Mesendoderm (in vitro differentiated cells): ENCODE data around the gene TCP11L1.

Source experiments
- DNase-seq: peaks from one replicate; pipeline ENCODE4 v3.0.0; 2013
- H2AK5ac ChIP-seq: 2 replicates; pipeline ENCODE4 v1.6.1; 2013; ENCODE audit warnings: low read length, inconsistent platforms
- H2BK120ac ChIP-seq: 2 replicates; pipeline ENCODE4 v1.6.1; 2013; ENCODE audit warnings: low read depth, mild to moderate bottlenecking, low read length, moderate library complexity, mixed read lengths
- H2BK15ac ChIP-seq: replicated peaks from 2 replicates; pipeline ENCODE4 v1.6.1; 2013; ENCODE audit warnings: low read depth, mild to moderate bottlenecking, moderate library complexity
- H2BK5ac ChIP-seq: 2 replicates; pipeline ENCODE4 v1.6.1; 2013; ENCODE audit warnings: low read length, inconsistent platforms
- H3K18ac ChIP-seq: 2 replicates; pipeline ENCODE4 v1.6.1; 2013; ENCODE audit warnings: mild to moderate bottlenecking, low read length, mixed read lengths
- H3K23ac ChIP-seq: one replicate; pipeline ENCODE4 v1.6.1; 2013; ENCODE audit warnings: low read length
- H3K27ac ChIP-seq: 2 replicates; pipeline ENCODE4 v1.5.1; 2013; ENCODE audit warnings: low read depth, mild to moderate bottlenecking, inconsistent platforms, low read length, moderate library complexity
- H3K27me3 ChIP-seq: 2 replicates; pipeline ENCODE4 v1.6.1; 2013; ENCODE audit warnings: low read length, control low read depth, mild to moderate bottlenecking, inconsistent platforms; ENCODE audit not compliant: insufficient read depth, poor library complexity
- H3K36me3 ChIP-seq: 2 replicates; pipeline ENCODE4 v1.6.1; 2013; ENCODE audit warnings: low read length, inconsistent platforms; ENCODE audit not compliant: control insufficient read depth, insufficient read depth
- H3K4ac ChIP-seq: one replicate; pipeline ENCODE4 v1.6.1; 2013; ENCODE audit warnings: low read depth, mild to moderate bottlenecking, low read length, moderate library complexity
- H3K4me1 ChIP-seq: 2 replicates; pipeline ENCODE4 v1.6.1; 2013; ENCODE audit warnings: low read depth, low read length, inconsistent platforms; ENCODE audit not compliant: control insufficient read depth
- H3K4me2 ChIP-seq: 2 replicates; pipeline ENCODE4 v1.6.1; 2013; ENCODE audit warnings: low read length
- H3K4me3 ChIP-seq: 2 replicates; pipeline ENCODE4 v1.5.1; 2013; ENCODE audit warnings: mild to moderate bottlenecking, low read length
- H3K56ac ChIP-seq: one replicate; pipeline ENCODE4 v1.6.1; 2013; ENCODE audit warnings: low read length
- H3K79me1 ChIP-seq: 2 replicates; pipeline ENCODE4 v1.6.1; 2013; ENCODE audit warnings: low read length, inconsistent platforms
- H3K79me2 ChIP-seq: 2 replicates; pipeline ENCODE4 v1.6.1; 2013; ENCODE audit warnings: mild to moderate bottlenecking, low read length; ENCODE audit not compliant: control insufficient read depth, insufficient read depth
- H3K9ac ChIP-seq: 2 replicates; pipeline ENCODE4 v1.6.1; 2013; ENCODE audit warnings: low read length, inconsistent platforms
- H4K5ac ChIP-seq: one replicate; pipeline ENCODE4 v1.6.1; 2013; ENCODE audit warnings: low read length
- H4K8ac ChIP-seq: one replicate; pipeline ENCODE4 v1.6.1; 2013; ENCODE audit warnings: low read depth, mild to moderate bottlenecking, control low read depth, low read length, moderate library complexity
- WGBS: extraction: QIAGEN DNeasy Blood & Tissue Kit; methylation state at CpG from one replicate; pipeline ENCODE4 v1.1.7; 2013; ENCODE audit warnings: low lambda C conversion rate, missing lambda C conversion rate; ENCODE audit not compliant: insufficient coverage; ENCODE audit errors: extremely low coverage; 5-methylcytosine and 5-hydroxymethylcytosine counted together

Gene TCP11L1

DNA sequence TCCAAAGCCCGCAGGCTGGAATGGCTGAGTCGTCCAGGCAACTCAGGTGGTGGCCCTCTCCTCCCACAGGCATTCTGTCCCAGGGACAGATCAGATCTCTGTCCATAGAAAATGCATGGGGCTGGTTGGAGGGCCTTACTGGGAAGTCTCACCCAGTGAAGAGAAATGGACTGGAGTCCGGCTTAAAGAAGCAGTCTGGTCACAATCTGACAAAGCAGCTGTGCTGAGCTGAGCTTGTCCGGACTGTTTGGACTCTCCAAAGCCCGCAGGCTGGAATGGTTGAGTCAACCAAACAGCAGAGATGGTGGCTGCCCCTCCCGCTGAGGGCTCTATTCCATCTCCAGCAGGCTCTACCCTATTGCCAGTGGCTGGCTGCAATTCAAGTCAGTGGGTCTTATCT lies 38.1 kb upstream of the TCP11L1 start:
- Histone ChIP-seq H3K4me2 (no peak overlapping the region), H3K27ac (no peak overlapping the region), H2BK120ac (no peak overlapping the region), H4K8ac (no peak overlapping the region), H3K56ac (no peak overlapping the region), H3K27me3 (no peaks in the 10 kb centered on the region), H2BK15ac (no peak overlapping the region), H3K9ac (no peak overlapping the region), H3K36me3 (no peaks in the 10 kb centered on the region), H2AK5ac (no peak overlapping the region), H3K4me1 (no peaks in the 10 kb centered on the region), H3K18ac (no peak overlapping the region), H3K23ac (no peak overlapping the region), H4K5ac (no peak overlapping the region), H3K4ac (no peak overlapping the region), H2BK5ac (no peak overlapping the region), H3K79me1 (no peaks in the 10 kb centered on the region), H3K4me3 (no peak overlapping the region), H3K79me2 (no peaks in the 10 kb centered on the region)
- no CpG with 5 or more reads among the region's 6 CpGs for WGBS
- no peak for DNase-seq

DNA sequence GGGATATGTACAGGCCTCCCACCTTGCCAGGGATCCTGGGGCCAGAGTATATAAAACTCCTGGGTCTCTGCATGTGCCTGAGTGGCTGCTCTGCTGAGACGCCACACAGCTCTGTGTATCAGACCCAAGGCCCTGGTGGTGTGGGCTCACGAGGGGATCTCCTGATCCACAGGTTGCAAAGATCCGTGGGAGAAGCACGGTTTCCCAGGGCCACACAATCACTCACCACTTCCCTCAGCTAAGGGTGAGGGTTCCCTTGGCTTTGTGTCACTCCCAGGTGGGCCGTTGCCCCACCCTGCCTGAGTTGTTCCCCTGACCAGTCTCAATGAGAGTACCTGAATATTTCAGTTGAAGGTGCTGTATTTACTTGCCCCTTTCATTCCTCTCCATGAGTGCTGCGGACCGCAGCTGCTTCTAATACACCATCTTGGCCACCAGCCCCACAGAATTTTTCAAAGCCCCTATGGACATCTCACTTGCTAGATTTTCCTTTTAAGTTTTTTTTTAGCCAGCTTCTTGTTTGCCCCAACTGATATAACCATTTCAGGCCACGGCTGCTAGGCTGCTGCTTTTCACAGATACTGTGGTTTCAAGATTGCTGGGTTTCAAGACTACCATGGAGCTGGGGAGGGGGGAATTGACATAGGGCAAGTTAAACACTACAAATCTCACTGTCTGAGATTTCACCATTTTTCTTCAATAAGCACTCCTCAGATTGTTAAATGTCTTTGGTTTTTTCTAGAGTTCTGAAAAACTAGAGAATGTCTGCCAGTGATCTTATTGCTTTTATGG lies 37.4 kb upstream of the TCP11L1 start:
- Histone ChIP-seq H2BK15ac (no peak overlapping the region), H3K4me2 (no peak overlapping the region), H3K9ac (no peak overlapping the region), H3K4ac (no peak overlapping the region), H3K27me3 (no peaks in the 10 kb centered on the region), H3K4me3 (no peak overlapping the region), H2BK120ac (no peak overlapping the region), H3K4me1 (no peaks in the 10 kb centered on the region), H2AK5ac (no peak overlapping the region), H3K18ac (no peak overlapping the region), H4K8ac (no peak overlapping the region), H3K23ac (no peak overlapping the region), H3K79me1 (no peaks in the 10 kb centered on the region), H3K79me2 (no peaks in the 10 kb centered on the region), H3K27ac (no peak overlapping the region), H4K5ac (no peak overlapping the region), H2BK5ac (no peak overlapping the region), H3K36me3 (no peaks in the 10 kb centered on the region), H3K56ac (no peak overlapping the region)
- no CpG with 5 or more reads among the region's 8 CpGs for WGBS
- DNase-seq: no peak

DNA sequence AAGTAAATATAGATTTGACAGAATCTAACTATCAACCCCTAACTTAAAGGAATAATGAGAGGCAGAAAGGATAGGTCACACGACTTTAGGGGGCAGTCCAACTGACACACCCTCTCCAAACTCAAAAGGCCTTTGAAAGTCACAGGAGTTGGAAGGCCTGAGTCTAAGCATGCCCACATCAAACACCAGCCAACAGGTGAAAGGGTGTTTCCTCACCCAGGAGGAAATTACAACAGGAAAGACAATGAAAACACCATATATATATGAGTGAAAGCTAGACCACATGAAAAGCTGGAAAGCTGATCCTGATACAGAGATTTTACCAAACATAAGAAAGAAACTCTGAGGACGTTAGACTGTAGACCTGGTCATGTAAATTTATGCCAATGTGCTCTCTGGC lies 34.2 kb upstream of the TCP11L1 start:
- no peak overlapping the region for H4K8ac ChIP-seq
- H3K27ac ChIP-seq: no peak overlapping the region
- H3K27me3 ChIP-seq: no peaks in the 10 kb centered on the region
- no CpG with 5 or more reads among the region's 2 CpGs for WGBS
- H3K4me1 ChIP-seq: no peaks in the 10 kb centered on the region
- H2BK120ac ChIP-seq: no peak overlapping the region
- no peak overlapping the region for H3K56ac ChIP-seq
- H3K4me2 ChIP-seq: no peak overlapping the region
- no peak overlapping the region for H3K9ac ChIP-seq
- DNase-seq: no peak
- H3K36me3 ChIP-seq: no peaks in the 10 kb centered on the region
- H2BK15ac ChIP-seq: no peak overlapping the region
- no peak overlapping the region for H3K23ac ChIP-seq
- no peaks in the 10 kb centered on the region for H3K79me2 ChIP-seq
- no peak overlapping the region for H2BK5ac ChIP-seq
- H2AK5ac ChIP-seq: no peak overlapping the region
- H3K79me1 ChIP-seq: no peaks in the 10 kb centered on the region
- no peak overlapping the region for H3K4ac ChIP-seq
- H3K18ac ChIP-seq: no peak overlapping the region
- H3K4me3 ChIP-seq: no peak overlapping the region
- H4K5ac ChIP-seq: no peak overlapping the region

DNA sequence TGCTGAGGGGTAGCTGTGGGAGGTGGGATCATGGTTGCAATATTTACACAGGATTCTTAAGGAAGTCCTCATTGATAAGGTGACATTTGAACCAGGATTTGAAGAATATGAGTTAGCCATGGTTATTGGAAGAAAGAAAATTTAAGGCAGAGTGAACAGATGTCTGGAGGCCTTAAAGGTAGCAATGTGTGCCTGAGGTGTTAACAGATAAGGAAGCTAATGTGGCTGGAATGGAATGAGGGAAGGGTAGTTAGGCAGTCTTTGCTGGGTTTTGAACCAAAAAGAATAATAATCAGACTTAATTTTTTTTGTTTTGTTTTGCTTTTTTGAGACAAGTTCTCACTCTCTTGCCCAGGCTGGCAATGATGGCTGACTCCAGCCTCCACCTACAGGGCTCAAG lies 33.4 kb upstream of the TCP11L1 start:
- Histone ChIP-seq H3K79me1 (no peaks in the 10 kb centered on the region), H3K4me3 (no peak overlapping the region)

GRCh38 chr11:33013755-33014154 lies 25.6 kb upstream of the TCP11L1 start:
- Histone ChIP-seq H3K4me1 (no peaks in the 10 kb centered on the region), H2BK5ac (no peak overlapping the region), H2AK5ac (no peak overlapping the region)

More for the DNA sequence above, 33.4 kb upstream of the TCP11L1 start:
- Histone ChIP-seq H2BK120ac (no peak overlapping the region), H3K18ac (no peak overlapping the region), H3K27ac (no peak overlapping the region), H4K8ac (no peak overlapping the region), H3K36me3 (no peaks in the 10 kb centered on the region), H2BK15ac (no peak overlapping the region), H3K79me2 (no peaks in the 10 kb centered on the region), H3K56ac (no peak overlapping the region), H3K4ac (no peak overlapping the region), H4K5ac (no peak overlapping the region), H3K9ac (no peak overlapping the region), H2BK5ac (no peak overlapping the region), H3K4me2 (no peak overlapping the region), H3K27me3 (no peaks in the 10 kb centered on the region), H3K23ac (no peak overlapping the region), H3K4me1 (no peaks in the 10 kb centered on the region), H2AK5ac (no peak overlapping the region)
- DNase-seq: no peak

More at GRCh38 chr11:33013755-33014154, 25.6 kb upstream of the TCP11L1 start:
- Histone ChIP-seq H3K27me3 (no peaks in the 10 kb centered on the region), H2BK120ac (no peak overlapping the region), H3K27ac (no peak overlapping the region), H3K79me1 (no peaks in the 10 kb centered on the region), H3K9ac (no peak overlapping the region), H2BK15ac (no peak overlapping the region), H3K4me3 (no peak overlapping the region), H3K23ac (no peak overlapping the region), H3K56ac (no peak overlapping the region), H3K4me2 (no peak overlapping the region), H3K18ac (no peak overlapping the region), H3K79me2 (no peaks in the 10 kb centered on the region), H4K8ac (no peak overlapping the region), H3K36me3 (no peaks in the 10 kb centered on the region), H4K5ac (no peak overlapping the region), H3K4ac (no peak overlapping the region)
- WGBS: no CpG with 5 or more reads among the region's 1 CpG
- no peak for DNase-seq
